A549 treated with CORT108297 at 1 μM for 4 hours (cell line): ENCODE data around the gene LRIG1. TPM values are rescaled to one million over a fixed set of nuclear protein-coding genes. Genes with fewer than 3 reads are reported as not detected.

ENCODE experiments used
- total RNA-seq: library from RNA; stranded (reverse); fragments of 200-300 nt; extraction: Qiagen RNA extraction; gene quantifications from 5 replicates; pipeline ENCODE4 v1.2.3, GENCODE V29; 2022

The LRIG1 gene, protein sequence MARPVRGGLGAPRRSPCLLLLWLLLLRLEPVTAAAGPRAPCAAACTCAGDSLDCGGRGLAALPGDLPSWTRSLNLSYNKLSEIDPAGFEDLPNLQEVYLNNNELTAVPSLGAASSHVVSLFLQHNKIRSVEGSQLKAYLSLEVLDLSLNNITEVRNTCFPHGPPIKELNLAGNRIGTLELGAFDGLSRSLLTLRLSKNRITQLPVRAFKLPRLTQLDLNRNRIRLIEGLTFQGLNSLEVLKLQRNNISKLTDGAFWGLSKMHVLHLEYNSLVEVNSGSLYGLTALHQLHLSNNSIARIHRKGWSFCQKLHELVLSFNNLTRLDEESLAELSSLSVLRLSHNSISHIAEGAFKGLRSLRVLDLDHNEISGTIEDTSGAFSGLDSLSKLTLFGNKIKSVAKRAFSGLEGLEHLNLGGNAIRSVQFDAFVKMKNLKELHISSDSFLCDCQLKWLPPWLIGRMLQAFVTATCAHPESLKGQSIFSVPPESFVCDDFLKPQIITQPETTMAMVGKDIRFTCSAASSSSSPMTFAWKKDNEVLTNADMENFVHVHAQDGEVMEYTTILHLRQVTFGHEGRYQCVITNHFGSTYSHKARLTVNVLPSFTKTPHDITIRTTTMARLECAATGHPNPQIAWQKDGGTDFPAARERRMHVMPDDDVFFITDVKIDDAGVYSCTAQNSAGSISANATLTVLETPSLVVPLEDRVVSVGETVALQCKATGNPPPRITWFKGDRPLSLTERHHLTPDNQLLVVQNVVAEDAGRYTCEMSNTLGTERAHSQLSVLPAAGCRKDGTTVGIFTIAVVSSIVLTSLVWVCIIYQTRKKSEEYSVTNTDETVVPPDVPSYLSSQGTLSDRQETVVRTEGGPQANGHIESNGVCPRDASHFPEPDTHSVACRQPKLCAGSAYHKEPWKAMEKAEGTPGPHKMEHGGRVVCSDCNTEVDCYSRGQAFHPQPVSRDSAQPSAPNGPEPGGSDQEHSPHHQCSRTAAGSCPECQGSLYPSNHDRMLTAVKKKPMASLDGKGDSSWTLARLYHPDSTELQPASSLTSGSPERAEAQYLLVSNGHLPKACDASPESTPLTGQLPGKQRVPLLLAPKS
- 3.6 to 4.5 TPM (median 4.2 TPM) in 5 replicates for total RNA-seq

DNA sequence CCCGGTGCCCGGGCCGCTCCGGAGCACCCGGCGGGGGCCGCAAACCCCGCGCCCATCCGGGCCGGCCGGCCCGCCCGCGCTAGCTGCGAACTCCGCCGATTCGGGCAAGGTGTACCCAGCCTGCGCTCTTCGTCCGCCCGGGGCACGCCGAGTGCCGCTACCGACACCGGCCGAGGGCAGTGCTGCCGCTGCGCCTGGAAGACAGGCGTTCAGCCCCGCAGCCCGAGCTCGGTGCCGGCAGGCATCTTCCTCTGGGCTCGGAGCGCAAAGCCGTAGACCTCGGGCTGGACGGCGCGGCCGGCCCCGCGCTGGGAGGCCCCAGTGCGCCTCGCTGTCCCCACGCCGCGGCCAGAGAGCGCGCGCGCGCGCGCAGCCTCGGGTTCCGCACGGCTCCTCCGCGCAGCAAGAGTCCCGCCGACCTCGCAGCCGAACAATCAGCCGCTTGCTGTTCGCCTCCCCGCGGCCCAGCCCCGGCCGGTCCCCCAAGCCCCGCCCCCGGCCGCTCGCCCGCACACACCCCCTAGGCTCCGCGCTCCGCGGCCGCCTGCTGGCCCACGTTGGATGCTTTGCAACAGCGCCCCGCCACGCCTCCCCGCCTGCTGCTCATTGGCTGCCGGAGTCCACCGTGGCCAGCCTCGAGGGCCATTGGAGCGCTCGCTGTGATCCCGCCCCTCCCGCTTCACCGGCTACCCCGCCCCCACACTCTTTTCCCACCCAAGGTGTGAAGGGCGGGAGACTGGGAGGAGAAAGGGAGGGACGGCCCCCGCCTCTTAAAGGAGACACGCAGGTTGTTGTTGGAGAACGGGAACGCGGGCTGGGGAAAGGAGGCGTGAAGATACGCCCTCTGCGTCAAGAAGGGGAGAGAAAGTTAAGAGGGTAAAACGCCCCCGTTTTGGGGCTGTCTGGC lies at the start of gene LRIG1:
LRIG1 (minus strand) TSS at position 447 of the 907 bp plus-strand sequence. CDS start 615 bp downstream, outside the sequence.

